ENCODE results near the gene OR5H14.

GRCh38 chr3:98147179-98147578 is at the start of gene OR5H14:
- no peak for TF ChIP-seq ELF1 (IDR thresholded peaks at IDR 0.05)
- no peak for TF ChIP-seq CTCF (IDR thresholded peaks at IDR 0.05)
- no peak for TF ChIP-seq SIN3A (IDR thresholded peaks at IDR 0.05; ENCODE audit: borderline replicate concordance, low read depth, low read length)

Data from SK-N-SH (cell line).